ENCODE results near the gene C12orf43. TPM values are rescaled to one million over a fixed set of nuclear protein-coding genes. Genes with fewer than 3 reads are reported as not detected.

C12orf43 gene
- total RNA-seq, 2 donors from 2014 or later, result 6.7 to 11.5 TPM

GRCh38 chr12:120990487-120991055, 25.7 kb downstream of the C12orf43 start:
- WGBS, 2 donors, result 78 to 81% methylated on average over 2 of the region's 2 CpGs
- DNase-seq (no peak), ATAC-seq (no peak)
- Histone ChIP-seq H3K4me1 (peaks cover 6% of the 10 kb centered on the region), H3K27me3 (no peaks in the 10 kb centered on the region), H3K27ac (no peak overlapping the region), H3K9me3 (no peaks in the 10 kb centered on the region), H3K4me3 (no peak overlapping the region), H3K36me3 (replicated peaks in 1 of 2; ENCODE audit: insufficient read depth in 1 of 2, low read depth in 2 of 2) (peaks cover 3 to 9% of the 10 kb centered on the region in 2 donors)
- no peak for TF ChIP-seq POLR2A (IDR thresholded peaks at IDR 0.05)
- TF ChIP-seq CTCF (IDR thresholded peaks at IDR 0.05), result no peak
- intact Hi-C loops (cut with DNase I), result no loop called here

GRCh38 chr12:120989687-120990086, 26.6 kb downstream of the C12orf43 start:
- 92 to 94% methylated on average over 3 of the region's 3 CpGs for WGBS, 2 donors
- intact Hi-C loops (cut with DNase I), result no loop called here
- DNase-seq, result no peak
- Histone ChIP-seq H3K36me3 (replicated peaks in 1 of 2; ENCODE audit: insufficient read depth in 1 of 2, low read depth in 2 of 2) (peaks cover 0 to 2% of the 10 kb centered on the region in 2 donors), H3K27me3 (no peaks in the 10 kb centered on the region), H3K9me3 (no peaks in the 10 kb centered on the region), H3K4me3 (no peak overlapping the region), H3K4me1 (peaks cover 15% of the 10 kb centered on the region), H3K27ac (no peak overlapping the region)
- no peak for ATAC-seq
- TF ChIP-seq CTCF (IDR thresholded peaks at IDR 0.05), result no peak
- no peak for TF ChIP-seq POLR2A (IDR thresholded peaks at IDR 0.05)

DNA sequence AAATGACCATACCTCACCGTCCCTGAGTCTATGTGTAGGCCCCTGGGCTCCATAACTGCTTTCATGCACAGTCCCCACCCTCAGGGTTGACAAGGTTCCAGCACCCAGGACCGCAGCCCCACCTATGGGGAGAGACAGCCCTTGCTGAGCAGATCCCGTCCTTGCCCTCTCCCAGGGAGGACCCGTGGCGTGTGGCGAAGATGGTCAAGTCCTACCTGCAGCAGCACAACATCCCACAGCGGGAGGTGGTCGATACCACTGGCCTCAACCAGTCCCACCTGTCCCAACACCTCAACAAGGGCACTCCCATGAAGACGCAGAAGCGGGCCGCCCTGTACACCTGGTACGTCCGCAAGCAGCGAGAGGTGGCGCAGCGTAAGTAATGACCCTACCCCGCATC, 27.6 kb downstream of the C12orf43 start:
- WGBS, 2 donors, result 88 to 90% methylated on average over 6 to 17 of the region's 17 CpGs
- no peak overlapping the region for H3K27ac ChIP-seq
- H3K4me1 ChIP-seq, result peaks cover 25% of the 10 kb centered on the region
- H3K36me3 ChIP-seq (replicated peaks in 1 of 2; ENCODE audit: insufficient read depth in 1 of 2, low read depth in 2 of 2), result no peaks in the 10 kb centered on the region
- intact Hi-C loops (cut with DNase I), result no loop called here
- H3K4me3 ChIP-seq, result no peak overlapping the region
- no peaks in the 10 kb centered on the region for H3K9me3 ChIP-seq
- DNase-seq, result no peak
- no peak for ATAC-seq
- H3K27me3 ChIP-seq, result no peaks in the 10 kb centered on the region
- TF ChIP-seq POLR2A (IDR thresholded peaks at IDR 0.05), result no peak
- no peak for TF ChIP-seq CTCF (IDR thresholded peaks at IDR 0.05)

DNA sequence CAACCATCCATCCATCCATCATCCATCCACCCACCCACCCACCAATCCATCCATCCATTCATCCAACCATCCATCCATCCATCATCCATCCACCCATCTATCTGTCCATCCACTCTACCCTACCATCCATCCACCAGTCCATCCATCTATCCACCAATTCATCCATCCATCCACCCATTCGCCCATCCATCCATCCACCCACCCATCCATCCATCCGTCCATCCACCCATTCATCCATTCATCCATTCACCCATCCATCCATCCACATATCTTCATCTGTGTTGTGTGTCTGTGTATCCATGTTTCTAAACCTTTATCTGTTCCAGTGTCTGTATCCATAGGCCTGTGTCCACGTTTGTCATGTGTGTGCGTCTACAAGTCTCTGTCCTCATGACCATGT, 28.1 kb downstream of the C12orf43 start:
- H3K27ac ChIP-seq, result no peak overlapping the region
- 93 to 94% methylated on average over 4 of the region's 4 CpGs for WGBS, 2 donors
- no peaks in the 10 kb centered on the region for H3K36me3 ChIP-seq (replicated peaks in 1 of 2; ENCODE audit: insufficient read depth in 1 of 2, low read depth in 2 of 2)
- H3K4me3 ChIP-seq, result no peak overlapping the region
- DNase-seq, result no peak
- no peak for ATAC-seq
- H3K4me1 ChIP-seq, result peaks cover 30% of the 10 kb centered on the region
- TF ChIP-seq CTCF (IDR thresholded peaks at IDR 0.05) (no peak), POLR2A (IDR thresholded peaks at IDR 0.05) (no peak)
- H3K27me3 ChIP-seq, result no peaks in the 10 kb centered on the region
- no peaks in the 10 kb centered on the region for H3K9me3 ChIP-seq
- intact Hi-C loops (cut with DNase I), result no loop called here

DNA sequence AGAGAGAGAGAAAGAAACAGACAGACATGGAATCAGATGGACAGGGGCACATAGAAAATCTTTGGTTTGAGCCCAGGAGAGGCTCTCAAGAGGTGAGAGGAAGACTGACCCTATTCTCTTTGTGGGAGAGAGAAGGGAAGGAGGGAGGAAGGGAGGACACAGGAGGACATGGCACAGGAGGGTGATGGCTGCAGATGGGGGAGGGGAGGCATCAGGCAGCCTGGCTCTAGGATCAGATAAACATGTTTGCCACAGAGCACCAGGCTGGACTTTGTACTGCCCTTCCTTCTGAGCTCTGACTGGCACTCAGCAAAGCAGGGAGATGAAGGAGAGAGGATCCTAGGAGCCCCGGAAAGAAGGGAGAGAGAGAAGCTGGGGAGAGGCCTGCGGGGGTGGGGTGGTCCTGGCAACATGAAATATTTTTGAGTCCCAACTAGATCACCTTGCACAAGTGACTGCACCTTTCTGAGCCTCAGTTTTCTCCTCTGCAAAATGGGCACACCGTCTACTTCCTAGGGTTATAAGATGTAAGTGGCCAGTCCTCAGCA, 31.9 kb downstream of the C12orf43 start:
- H3K4me3 ChIP-seq, result no peak overlapping the region
- H3K27me3 ChIP-seq, result no peaks in the 10 kb centered on the region
- H3K4me1 ChIP-seq, result peaks cover 54% of the 10 kb centered on the region
- 14 to 42% methylated on average over 2 to 3 of the region's 3 CpGs for WGBS, 2 donors
- no peaks in the 10 kb centered on the region for H3K9me3 ChIP-seq
- no peak for TF ChIP-seq CTCF (IDR thresholded peaks at IDR 0.05)
- TF ChIP-seq POLR2A (IDR thresholded peaks at IDR 0.05), result no peak
- ATAC-seq, result peak; percentile 75
- H3K27ac ChIP-seq, result peak overlapping the region; percentile 32 to 88 (median 56)
- intact Hi-C loops (cut with DNase I), result no loop called here
- peak; percentile 73 to 88 (median 82) for DNase-seq
- no peaks in the 10 kb centered on the region for H3K36me3 ChIP-seq (replicated peaks in 1 of 2; ENCODE audit: insufficient read depth in 1 of 2, low read depth in 2 of 2)
